GM12891 (cell line): ENCODE measurements around the gene ZFHX3.

Experiments
- DNase-seq: peaks from one replicate; pipeline ENCODE4 v3.0.0; 2011; ENCODE audit warnings: low spot score; ENCODE audit not compliant: insufficient read length
- FAIRE-seq: peaks from 2 replicates; lab custom pipeline; 2011; peaks lifted over from hg19 to GRCh38; lab: Jason Lieb, UNC
- PAX5 ChIP-seq: IDR thresholded peaks from 2 replicates; pipeline ENCODE4 v1.6.1; 2011; ENCODE audit warnings: low read length, moderate library complexity, mild to moderate bottlenecking; ENCODE audit not compliant: insufficient read depth, severe bottlenecking
- POLR2A ChIP-seq: IDR thresholded peaks from 2 replicates; pipeline ENCODE4 v1.6.1; 2011; ENCODE audit warnings: low read depth, low read length, control low read depth
- POLR2AphosphoS5 ChIP-seq: IDR thresholded peaks from 2 replicates; pipeline ENCODE4 v1.6.1; 2011; ENCODE audit warnings: low read depth, low read length, control low read depth
- POU2F2 ChIP-seq: IDR thresholded peaks from 2 replicates; pipeline ENCODE4 v1.6.1; 2011; ENCODE audit warnings: low read depth, mild to moderate bottlenecking, control low read depth, low read length, moderate library complexity
- SPI1 ChIP-seq: IDR thresholded peaks from 2 replicates; pipeline ENCODE4 v1.6.1; 2011; ENCODE audit warnings: low read depth, low read length, control low read depth
- TAF1 ChIP-seq: IDR thresholded peaks from 2 replicates; pipeline ENCODE4 v1.6.1; 2011; ENCODE audit warnings: low read depth, low read length, control low read depth

ZFHX3 gene

GRCh38 chr16:72787514-72788268, 260.2 kb downstream of the ZFHX3 start:
- DNase-seq (peak; percentile 79), FAIRE-seq (peak; percentile 85)
- no peak for TF ChIP-seq PAX5
- TF ChIP-seq POLR2AphosphoS5, result peak; percentile 61; the same call in 1 of the 2 replicates
- no peak for TF ChIP-seq POLR2A

GRCh38 chr16:72787130-72787513, 260.8 kb downstream of the ZFHX3 start:
- no peak for TF ChIP-seq SPI1
- TF ChIP-seq POLR2AphosphoS5, result no peak
- no peak for TF ChIP-seq POU2F2
- FAIRE-seq (no peak), DNase-seq (no peak)

- no peak for FAIRE-seq
- TF ChIP-seq PAX5, result no peak
- no peak for TF ChIP-seq SPI1
- TF ChIP-seq POLR2AphosphoS5, result no peak
- no peak for TF ChIP-seq POU2F2
- TF ChIP-seq TAF1, result no peak
- no peak for TF ChIP-seq POLR2A
- no peak for DNase-seq
Measured at GRCh38 chr16:72786606-72787005, 261.3 kb downstream of the ZFHX3 start.

- FAIRE-seq, result no peak
- TF ChIP-seq SPI1, result no peak
- TF ChIP-seq PAX5, result no peak
- TF ChIP-seq TAF1, result no peak
- no peak for TF ChIP-seq POU2F2
- no peak for TF ChIP-seq POLR2AphosphoS5
- TF ChIP-seq POLR2A, result no peak
- DNase-seq, result no peak
Measured at GRCh38 chr16:72785886-72786285, 262.0 kb downstream of the ZFHX3 start.

- FAIRE-seq (no peak), DNase-seq (no peak)
- TF ChIP-seq PAX5 (no peak), TAF1 (no peak)
Measured at GRCh38 chr16:72785171-72785570, 262.8 kb downstream of the ZFHX3 start.

- DNase-seq (no peak), FAIRE-seq (peak; percentile 88)
- TF ChIP-seq TAF1 (no peak), POU2F2 (0 out of 2 replicates have a peak, but pooled peaks have one; percentile 31)
Measured at GRCh38 chr16:72783716-72784318, 264.1 kb downstream of the ZFHX3 start.

GRCh38 chr16:72769876-72770275, 278.1 kb downstream of the ZFHX3 start:
- FAIRE-seq (no peak), DNase-seq (no peak)
- TF ChIP-seq TAF1 (no peak), SPI1 (no peak), POLR2A (no peak), PAX5 (no peak), POU2F2 (no peak), POLR2AphosphoS5 (no peak)

- DNase-seq, result no peak
- FAIRE-seq, result no peak
- no peak for TF ChIP-seq POLR2AphosphoS5
- no peak for TF ChIP-seq POU2F2
- no peak for TF ChIP-seq POLR2A
- no peak for TF ChIP-seq SPI1
- TF ChIP-seq PAX5, result no peak
Measured at GRCh38 chr16:72768591-72768990, 279.3 kb downstream of the ZFHX3 start.

- TF ChIP-seq TAF1 (no peak), SPI1 (no peak), POU2F2 (no peak), PAX5 (no peak), POLR2A (no peak), POLR2AphosphoS5 (no peak)
- no peak for DNase-seq
- FAIRE-seq, result no peak
Measured at GRCh38 chr16:72766506-72766905, 281.4 kb downstream of the ZFHX3 start.

- DNase-seq, result no peak
- TF ChIP-seq TAF1 (no peak), SPI1 (peak; percentile 43)
- FAIRE-seq, result peak; percentile 68
Measured at GRCh38 chr16:72764015-72764654, 283.8 kb downstream of the ZFHX3 start.

GRCh38 chr16:72760581-72760980, 287.3 kb downstream of the ZFHX3 start:
- FAIRE-seq (no peak), DNase-seq (no peak)
- TF ChIP-seq POLR2AphosphoS5 (no peak), TAF1 (no peak), POU2F2 (no peak), POLR2A (no peak), SPI1 (no peak), PAX5 (no peak)
